Natural killer cell (primary cell): Measurements from ENCODE around the gene ZNF652. TPM values are rescaled to one million over a fixed set of nuclear protein-coding genes. Genes with fewer than 3 reads are reported as not detected.

ENCODE experiments used
- ATAC-seq, 3 donors: fragments of 150-1000 bp in 2 of 3; fragments of 200-7000 bp in 1 of 3; cut with Tn5 transposase; 1 replicate in 1 of 3; 2 replicates in 2 of 3; pipeline ENCODE4 v1.10.0; 2021; ENCODE audit warnings: mild to moderate bottlenecking in 2 of 3, moderate library complexity in 2 of 3
- DNase-seq, 2 donors: peaks; one replicate each; pipeline versions ENCODE4 v3.0.0 to v3.0.0-alpha.2; 2013 to 2021; ENCODE audit warnings: mixed read lengths in 1 of 2
- H3K27ac ChIP-seq: one replicate; pipeline ENCODE4 v1.5.1; 2013; ENCODE audit warnings: mild to moderate bottlenecking, low read length
- H3K27me3 ChIP-seq: one replicate; pipeline ENCODE4 v1.6.1; 2013; ENCODE audit warnings: low read length; ENCODE audit not compliant: control insufficient read depth, insufficient read depth
- H3K36me3 ChIP-seq: one replicate; pipeline ENCODE4 v1.6.1; 2013; ENCODE audit warnings: low read length; ENCODE audit not compliant: control insufficient read depth, insufficient read depth
- H3K4me1 ChIP-seq: one replicate; pipeline ENCODE4 v1.6.1; 2013; ENCODE audit warnings: low read length; ENCODE audit not compliant: control insufficient read depth, insufficient read depth
- H3K4me3 ChIP-seq: one replicate; pipeline ENCODE4 v1.5.1; 2013; ENCODE audit warnings: low read length
- H3K9me3 ChIP-seq: one replicate; pipeline ENCODE4 v1.6.1; 2013; ENCODE audit warnings: low read length; ENCODE audit not compliant: control insufficient read depth, insufficient read depth
- H3K27ac Mint-ChIP-seq, 2 donors: one replicate each; pipeline ENCODE4 v1.8.0; 2022; ENCODE audit warnings: mild to moderate bottlenecking in 2 of 2, mixed read lengths in 2 of 2, moderate library complexity in 1 of 2
- H3K27me3 Mint-ChIP-seq, 2 donors: one replicate each; pipeline ENCODE4 v1.8.0; 2022; ENCODE audit warnings: low read depth in 2 of 2, mixed read lengths in 2 of 2
- H3K36me3 Mint-ChIP-seq: one replicate; pipeline ENCODE4 v1.8.0; 2022; ENCODE audit warnings: mixed read lengths
- H3K4me1 Mint-ChIP-seq, 2 donors: one replicate each; pipeline ENCODE4 v1.8.0; 2022; ENCODE audit warnings: mixed read lengths in 2 of 2
- H3K4me3 Mint-ChIP-seq: one replicate; pipeline ENCODE4 v1.8.0; 2022; ENCODE audit warnings: mild to moderate bottlenecking, moderate library complexity, mixed read lengths
- H3K9me3 Mint-ChIP-seq, 2 donors: one replicate each; pipeline ENCODE4 v1.8.0; 2022; ENCODE audit warnings: mixed read lengths in 2 of 2
- CTCF ChIP-seq: fragments of 200-600 bp; IDR thresholded peaks from one replicate; pipeline ENCODE4 v1.8.0; 2022; ENCODE audit warnings: antibody characterized with exemption
- WGBS: methylation state at CpG from one replicate; pipeline ENCODE4 v1.1.7; 2013; ENCODE audit warnings: missing lambda C conversion rate; ENCODE audit not compliant: insufficient coverage; 5-methylcytosine and 5-hydroxymethylcytosine counted together
- intact Hi-C: fragments of 100-400 bp; cut with micrococcal nuclease; formaldehyde crosslinking; loops from one replicate; pipeline ENCODE4 v1.14.2; 2022
- total RNA-seq, 4 donors: library from RNA; stranded (reverse); fragments of 120-200 nt in 1 of 4; gene quantifications; one replicate each; pipeline versions ENCODE4 v1.2.3 to v1.2.4, GENCODE V29; 2013 to 2022

ZNF652 gene
- total RNA-seq, 3 donors from 2014 or later (not counting 1 experiment from before 2014, with no cell fraction given) = 53.8 to 79.1 (median 73.3) TPM

GRCh38 chr17:49247944-49248343 lies 114.1 kb downstream of the ZNF652 start:
- Histone ChIP-seq H3K27ac (no peak overlapping the region), H3K4me3 (no peak overlapping the region), H3K9me3 (no peaks in the 10 kb centered on the region), H3K36me3 (no peaks in the 10 kb centered on the region), H3K4me1 (no peaks in the 10 kb centered on the region), H3K27me3 (no peaks in the 10 kb centered on the region)
- H3K27ac Mint-ChIP-seq = no peak overlapping the region
- H3K9me3 Mint-ChIP-seq = no peaks in the 10 kb centered on the region
- no peaks in the 10 kb centered on the region for H3K36me3 Mint-ChIP-seq
- DNase-seq (no peak), ATAC-seq (no peak)
- intact Hi-C loops = no loop called here
- WGBS = 92% methylated on average over 7 of the region's 7 CpGs
- TF ChIP-seq CTCF = no peak
- peaks cover 0 to 2% of the 10 kb centered on the region in 2 donors for H3K27me3 Mint-ChIP-seq
- no peak overlapping the region for H3K4me3 Mint-ChIP-seq
- no peaks in the 10 kb centered on the region for H3K4me1 Mint-ChIP-seq

- Histone ChIP-seq H3K27me3 (no peaks in the 10 kb centered on the region), H3K9me3 (no peaks in the 10 kb centered on the region), H3K27ac (no peak overlapping the region), H3K36me3 (no peaks in the 10 kb centered on the region), H3K4me1 (no peaks in the 10 kb centered on the region), H3K4me3 (no peak overlapping the region)
- H3K27me3 Mint-ChIP-seq = peaks cover 0 to 2% of the 10 kb centered on the region in 2 donors
- intact Hi-C loops = no loop called here
- 91% methylated on average over 4 of the region's 4 CpGs for WGBS
- H3K4me3 Mint-ChIP-seq = no peak overlapping the region
- H3K4me1 Mint-ChIP-seq = no peaks in the 10 kb centered on the region
- no peaks in the 10 kb centered on the region for H3K9me3 Mint-ChIP-seq
- DNase-seq = no peak
- TF ChIP-seq CTCF = no peak
- H3K27ac Mint-ChIP-seq = no peak overlapping the region
- ATAC-seq = no peak
- H3K36me3 Mint-ChIP-seq = no peaks in the 10 kb centered on the region
Observed at GRCh38 chr17:49244839-49245238, 117.2 kb downstream of the ZNF652 start.

Other genes with a start within 250 kb of the ZNF652 start
- gene B4GALNT2, start 229.5 kb downstream of the ZNF652 start, total RNA-seq = under 1 TPM in 2 of 3 donors, not detected in 1; 0.05 TPM
- gene GNGT2, start 151.7 kb downstream of the ZNF652 start, total RNA-seq = 10 to 100 TPM; 35.8 to 41.6 (median 39.4) TPM
- gene ABI3, start 151.5 kb downstream of the ZNF652 start, total RNA-seq = 100 to 1,000 TPM in 2 of 3 donors, 10 to 100 TPM in 1; 82.9 to 131 (median 101) TPM
- gene PHOSPHO1, start 131.5 kb downstream of the ZNF652 start, total RNA-seq = 1 to 10 TPM in 1 of 3 donors, not detected in 2; 1.7 TPM
- 10 to 100 TPM; 49.6 to 66.2 (median 60.3) TPM for gene PHB1, start 52.6 kb upstream of the ZNF652 start, total RNA-seq
- 1 to 10 TPM in 2 of 3 donors, under 1 TPM in 1; 0.91 to 1.8 (median 1.2) TPM for gene NGFR, start 133.0 kb upstream of the ZNF652 start, total RNA-seq
- not detected for gene NXPH3, start 213.6 kb upstream of the ZNF652 start, total RNA-seq